IMR-90 (cell line): ENCODE measurements around the gene CEP41. TPM values are rescaled to one million over a fixed set of nuclear protein-coding genes. Genes with fewer than 3 reads are reported as not detected.

Experiments used
- ATAC-seq: fragments of 200-7000 bp; cut with Tn5 transposase; 2 replicates; pipeline ENCODE4 v1.9.1; 2020; ENCODE audit warnings: low read depth, mild to moderate bottlenecking, moderate library complexity
- BruUV-seq: library from RNA; stranded (reverse); fragments of 400-500 nt; replicated peaks from 2 replicates; lab custom pipeline; 2021; lab: Mats Ljungman, UMichigan
- CTCF ChIA-PET: fragments of 300-600 bp; formaldehyde crosslinking; extraction: SDS; loops from one replicate; lab custom pipeline; 2021; ENCODE audit warnings: antibody characterized with exemption; lab: Yijun Ruan, JAX
- POLR2A ChIA-PET: fragments of 300-600 bp; sonication (Branson Sonifier 250); formaldehyde crosslinking; loops from one replicate; lab custom pipeline; 2022; ENCODE audit warnings: antibody characterized with exemption; ENCODE audit not compliant: unreplicated experiment; lab: Charles Lee
- DNase-seq: peaks from one replicate; pipeline ENCODE4 v3.0.0; 2013
- H2AFZ ChIP-seq: replicated peaks from 2 replicates; pipeline ENCODE3; 2013; ENCODE audit warnings: low read length, mild to moderate bottlenecking; ENCODE audit not compliant: poor library complexity
- H2AK5ac ChIP-seq: 2 replicates; pipeline ENCODE4 v1.6.1; 2013; ENCODE audit warnings: low read depth, low read length, inconsistent platforms
- H2AK9ac ChIP-seq: replicated peaks from 2 replicates; pipeline ENCODE3; 2013; ENCODE audit warnings: mild to moderate bottlenecking, low read depth, low read length, moderate library complexity; ENCODE audit not compliant: poor library complexity
- H2BK120ac ChIP-seq: 2 replicates; pipeline ENCODE4 v1.6.1; 2013; ENCODE audit warnings: low read depth, low read length, inconsistent platforms
- H2BK15ac ChIP-seq: 3 replicates; pipeline ENCODE4 v1.6.1; 2013; ENCODE audit warnings: low read depth, low read length, inconsistent platforms
- H2BK20ac ChIP-seq: 2 replicates; pipeline ENCODE4 v1.6.1; 2013; ENCODE audit warnings: low read depth, mild to moderate bottlenecking, inconsistent platforms, low read length, moderate library complexity
- H2BK5ac ChIP-seq: 2 replicates; pipeline ENCODE4 v1.6.1; 2013; ENCODE audit warnings: mild to moderate bottlenecking, low read depth, low read length, inconsistent platforms; ENCODE audit not compliant: poor library complexity, severe bottlenecking
- H3K14ac ChIP-seq: replicated peaks from 2 replicates; pipeline ENCODE4 v1.6.1; 2013; ENCODE audit warnings: low read depth, low read length, inconsistent platforms
- H3K18ac ChIP-seq: 2 replicates; pipeline ENCODE4 v1.6.1; 2013; ENCODE audit warnings: low read depth, low read length, control low read depth
- H3K23ac ChIP-seq: 2 replicates; pipeline ENCODE4 v1.6.1; 2013; ENCODE audit warnings: low read depth, low read length, inconsistent platforms
- H3K27ac ChIP-seq: 2 replicates; pipeline ENCODE4 v1.5.1; 2013; ENCODE audit warnings: mild to moderate bottlenecking, control low read depth, low read length; ENCODE audit not compliant: insufficient read depth
- H3K27me3 ChIP-seq: 2 replicates; pipeline ENCODE4 v1.6.1; 2013; ENCODE audit warnings: low read length; ENCODE audit not compliant: control insufficient read depth, insufficient read depth
- H3K36me3 ChIP-seq: 2 replicates; pipeline ENCODE4 v1.6.1; 2013; ENCODE audit warnings: low read length, mixed read lengths; ENCODE audit not compliant: control insufficient read depth, insufficient read depth
- H3K4ac ChIP-seq: 2 replicates; pipeline ENCODE4 v1.6.1; 2013; ENCODE audit warnings: low read depth, low read length, inconsistent platforms
- H3K4me1 ChIP-seq: 2 replicates; pipeline ENCODE4 v1.6.1; 2013; ENCODE audit warnings: low read length, mixed read lengths; ENCODE audit not compliant: control insufficient read depth, insufficient read depth
- H3K4me2 ChIP-seq: 2 replicates; pipeline ENCODE4 v1.6.1; 2013; ENCODE audit warnings: low read depth, mild to moderate bottlenecking, control low read depth, low read length, moderate library complexity
- H3K4me3 ChIP-seq: 2 replicates; pipeline ENCODE4 v1.5.1; 2013; ENCODE audit warnings: low read depth, mild to moderate bottlenecking, control low read depth, low read length, moderate library complexity; ENCODE audit not compliant: insufficient read depth
- H3K56ac ChIP-seq: 2 replicates; pipeline ENCODE4 v1.6.1; 2013; ENCODE audit warnings: low read length, inconsistent platforms; ENCODE audit not compliant: insufficient read depth; ENCODE audit errors: extremely low read depth
- H3K79me1 ChIP-seq, 2 experiments: 2 replicates each; pipeline ENCODE4 v1.6.1; 2013; ENCODE audit warnings: low read length in 2 of 2, inconsistent platforms in 1 of 2, low read depth in 1 of 2
- H3K9ac ChIP-seq: 2 replicates; pipeline ENCODE4 v1.6.1; 2013; ENCODE audit warnings: low read depth, low read length, control low read depth
- H3K9me1 ChIP-seq: 2 replicates; pipeline ENCODE4 v1.6.1; 2013; ENCODE audit warnings: low read length, inconsistent platforms; ENCODE audit not compliant: insufficient read depth
- H3K9me3 ChIP-seq: 2 replicates; pipeline ENCODE4 v1.6.1; 2013; ENCODE audit warnings: low read length; ENCODE audit not compliant: control insufficient read depth, insufficient read depth
- H4K20me1 ChIP-seq: 2 replicates; pipeline ENCODE4 v1.6.1; 2013; ENCODE audit warnings: low read length, inconsistent platforms; ENCODE audit not compliant: insufficient read depth
- H4K5ac ChIP-seq: 2 replicates; pipeline ENCODE4 v1.6.1; 2013; ENCODE audit warnings: mild to moderate bottlenecking, low read depth, low read length, control low read depth
- H4K8ac ChIP-seq, 2 experiments: 2 replicates each; pipeline ENCODE4 v1.6.1; 2013; ENCODE audit warnings: low read depth in 2 of 2, low read length in 2 of 2, control low read depth in 1 of 2, inconsistent platforms in 1 of 2
- H4K91ac ChIP-seq: 2 replicates; pipeline ENCODE4 v1.6.1; 2013; ENCODE audit warnings: low read depth, low read length, inconsistent platforms; ENCODE audit not compliant: insufficient read depth
- BHLHE40 ChIP-seq: fragments of 150-350 bp; IDR thresholded peaks from 2 replicates; pipeline ENCODE4 v1.6.1; 2016; ENCODE audit warnings: mild to moderate bottlenecking, low read depth, low read length
- FOS ChIP-seq: fragments of 150-350 bp; IDR thresholded peaks from 2 replicates; pipeline ENCODE4 v1.6.1; 2016; ENCODE audit warnings: low read depth, low read length
- MAFK ChIP-seq: IDR thresholded peaks from 2 replicates; pipeline ENCODE4 v1.6.1; 2012; ENCODE audit warnings: low read depth, low read length, improper control_type of control experiment
- MAZ ChIP-seq: IDR thresholded peaks from 2 replicates; pipeline ENCODE4 v1.6.1; 2012; ENCODE audit warnings: low read depth, mild to moderate bottlenecking, low read length, improper control_type of control experiment, moderate library complexity, borderline replicate concordance
- NFE2L2 ChIP-seq: fragments of 150-350 bp; IDR thresholded peaks from 2 replicates; pipeline ENCODE4 v1.6.1; 2016; ENCODE audit warnings: low read depth, mild to moderate bottlenecking, low read length
- RAD21 ChIP-seq: IDR thresholded peaks from 2 replicates; pipeline ENCODE4 v1.6.1; 2012; ENCODE audit warnings: low read length, improper control_type of control experiment
- RCOR1 ChIP-seq: IDR thresholded peaks from 2 replicates; pipeline ENCODE4 v1.6.1; 2012; ENCODE audit warnings: mild to moderate bottlenecking, low read length, improper control_type of control experiment; ENCODE audit not compliant: insufficient replicate concordance
- SMC3 ChIP-seq: fragments of 150-350 bp; IDR thresholded peaks from 2 replicates; pipeline ENCODE4 v1.6.1; 2016; ENCODE audit warnings: low read depth, mild to moderate bottlenecking, antibody characterized with exemption, low read length, moderate library complexity
- WGBS, 2 experiments: methylation state at CpG; one replicate each; pipeline versions ENCODE4 v1.1.5 to v1.1.7; 2013; ENCODE audit warnings: missing lambda C conversion rate in 2 of 2; ENCODE audit not compliant: insufficient read length in 1 of 2; ENCODE audit errors: extremely low coverage in 2 of 2; 5-methylcytosine and 5-hydroxymethylcytosine counted together
- dilution Hi-C: fragments of 300-500 bp; cut with HindIII; formaldehyde crosslinking; loops from one replicate; pipeline ENCODE4 v1.14.3; 2018; ENCODE audit warnings: low sequenced_read_pairs; ENCODE audit not compliant: unreplicated experiment
- in situ Hi-C: fragments of 300-500 bp; cut with MboI; formaldehyde crosslinking; loops from 3 replicates; pipeline ENCODE4 v1.14.3; 2019; ENCODE audit warnings: low sequenced_read_pairs, inconsistent platforms, mixed read lengths
- intact Hi-C: fragments of 100-400 bp; cut with micrococcal nuclease; formaldehyde crosslinking; loops from 2 replicates; pipeline ENCODE4 v1.10.0; 2022
- polyA plus RNA-seq, 3 experiments: library from polyadenylated mRNA; depleted of rRNA; stranded (reverse); fragments of >200 nt; gene quantifications; 2 replicates each; pipeline ENCODE4 v1.2.3, GENCODE V29; 2012; ENCODE audit warnings: low replicate concordance in 1 of 3
- total RNA-seq: library from RNA; depleted of rRNA; stranded (reverse); fragments of >200 nt; gene quantifications from 2 replicates; pipeline ENCODE4 v1.2.3, GENCODE V29; 2012
- TF ChIP-seq, protein P1 (sequence below): conservative IDR thresholded peaks from 2 replicates; pipeline ENCODE4 v1.5.1; 2012; ENCODE audit warnings: mild to moderate bottlenecking, low read depth, low read length, improper control_type of control experiment
- TF ChIP-seq, protein P2 (sequence below): fragments of 150-350 bp; IDR thresholded peaks from 2 replicates; pipeline ENCODE4 v1.6.1; 2016; ENCODE audit warnings: low read depth, mild to moderate bottlenecking, low read length, moderate library complexity, borderline replicate concordance

Gene CEP41
- total and polyA plus RNA-seq, 2 of the 4 experiments (the other 2 are of a cell fraction) = 12.2 to 21.9 TPM

- no peaks in the 10 kb centered on the region for H3K27me3 ChIP-seq
- peaks cover 6% of the 10 kb centered on the region; the same call in 1 of the 2 replicates for H3K9me1 ChIP-seq
- peaks cover 0 to 13% of the 10 kb centered on the region in 2 experiments; a peak in 2 of 4 replicates for H3K79me1 ChIP-seq
- H2BK5ac ChIP-seq = no peak overlapping the region
- no TSS peak for BruUV-seq
- no peaks in the 10 kb centered on the region for H4K20me1 ChIP-seq
- DNase-seq (no peak), ATAC-seq (no peak)
- no peaks in the 10 kb centered on the region for H3K9me3 ChIP-seq
- H2AK5ac ChIP-seq = no peak overlapping the region
- H4K5ac ChIP-seq = no peak overlapping the region
- ChIA-PET CTCF (no interaction called here), POLR2A (no interaction called here)
- H3K36me3 ChIP-seq = no peaks in the 10 kb centered on the region
- H3K18ac ChIP-seq = no peak overlapping the region
- no peak overlapping the region for H3K9ac ChIP-seq
- H2BK20ac ChIP-seq = no peak overlapping the region
- dilution Hi-C loops = no loop called here
- H4K8ac ChIP-seq = no peak overlapping the region
- H3K4me1 ChIP-seq = peaks cover 2% of the 10 kb centered on the region; the same call in 1 of the 2 replicates
- WGBS, 2 experiments = no CpG with 5 or more reads among the region's 3 CpGs
- no peak overlapping the region for H3K14ac ChIP-seq
- H4K91ac ChIP-seq = no peak overlapping the region
- no peak overlapping the region for H3K23ac ChIP-seq
- no peak overlapping the region for H3K4me2 ChIP-seq
- H3K27ac ChIP-seq = no peak overlapping the region
- no peak overlapping the region for H2BK15ac ChIP-seq
- no peak overlapping the region for H3K4ac ChIP-seq
- no peak overlapping the region for H2BK120ac ChIP-seq
- no peak overlapping the region for H3K56ac ChIP-seq
- H2AFZ ChIP-seq = no peak overlapping the region
- in situ Hi-C loops = no loop called here
- intact Hi-C loops = no loop called here
- H3K4me3 ChIP-seq = no peak overlapping the region
- TF ChIP-seq, protein P1, sequence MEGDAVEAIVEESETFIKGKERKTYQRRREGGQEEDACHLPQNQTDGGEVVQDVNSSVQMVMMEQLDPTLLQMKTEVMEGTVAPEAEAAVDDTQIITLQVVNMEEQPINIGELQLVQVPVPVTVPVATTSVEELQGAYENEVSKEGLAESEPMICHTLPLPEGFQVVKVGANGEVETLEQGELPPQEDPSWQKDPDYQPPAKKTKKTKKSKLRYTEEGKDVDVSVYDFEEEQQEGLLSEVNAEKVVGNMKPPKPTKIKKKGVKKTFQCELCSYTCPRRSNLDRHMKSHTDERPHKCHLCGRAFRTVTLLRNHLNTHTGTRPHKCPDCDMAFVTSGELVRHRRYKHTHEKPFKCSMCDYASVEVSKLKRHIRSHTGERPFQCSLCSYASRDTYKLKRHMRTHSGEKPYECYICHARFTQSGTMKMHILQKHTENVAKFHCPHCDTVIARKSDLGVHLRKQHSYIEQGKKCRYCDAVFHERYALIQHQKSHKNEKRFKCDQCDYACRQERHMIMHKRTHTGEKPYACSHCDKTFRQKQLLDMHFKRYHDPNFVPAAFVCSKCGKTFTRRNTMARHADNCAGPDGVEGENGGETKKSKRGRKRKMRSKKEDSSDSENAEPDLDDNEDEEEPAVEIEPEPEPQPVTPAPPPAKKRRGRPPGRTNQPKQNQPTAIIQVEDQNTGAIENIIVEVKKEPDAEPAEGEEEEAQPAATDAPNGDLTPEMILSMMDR = no peak
- TF ChIP-seq FOS = no peak
- TF ChIP-seq MAFK = no peak
- TF ChIP-seq, protein P2, sequence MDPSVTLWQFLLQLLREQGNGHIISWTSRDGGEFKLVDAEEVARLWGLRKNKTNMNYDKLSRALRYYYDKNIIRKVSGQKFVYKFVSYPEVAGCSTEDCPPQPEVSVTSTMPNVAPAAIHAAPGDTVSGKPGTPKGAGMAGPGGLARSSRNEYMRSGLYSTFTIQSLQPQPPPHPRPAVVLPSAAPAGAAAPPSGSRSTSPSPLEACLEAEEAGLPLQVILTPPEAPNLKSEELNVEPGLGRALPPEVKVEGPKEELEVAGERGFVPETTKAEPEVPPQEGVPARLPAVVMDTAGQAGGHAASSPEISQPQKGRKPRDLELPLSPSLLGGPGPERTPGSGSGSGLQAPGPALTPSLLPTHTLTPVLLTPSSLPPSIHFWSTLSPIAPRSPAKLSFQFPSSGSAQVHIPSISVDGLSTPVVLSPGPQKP = no peak
- TF ChIP-seq RCOR1 = no peak
- TF ChIP-seq SMC3 = no peak
- no peak for TF ChIP-seq MAZ
- no peak for TF ChIP-seq BHLHE40
- TF ChIP-seq RAD21 = no peak
- TF ChIP-seq NFE2L2 = no peak
- H2AK9ac ChIP-seq = no peak overlapping the region
Observed at GRCh38 chr7:130423501-130424037, 17.2 kb downstream of the CEP41 start.
